ENCODE data around the gene AP4B1.

DNA sequence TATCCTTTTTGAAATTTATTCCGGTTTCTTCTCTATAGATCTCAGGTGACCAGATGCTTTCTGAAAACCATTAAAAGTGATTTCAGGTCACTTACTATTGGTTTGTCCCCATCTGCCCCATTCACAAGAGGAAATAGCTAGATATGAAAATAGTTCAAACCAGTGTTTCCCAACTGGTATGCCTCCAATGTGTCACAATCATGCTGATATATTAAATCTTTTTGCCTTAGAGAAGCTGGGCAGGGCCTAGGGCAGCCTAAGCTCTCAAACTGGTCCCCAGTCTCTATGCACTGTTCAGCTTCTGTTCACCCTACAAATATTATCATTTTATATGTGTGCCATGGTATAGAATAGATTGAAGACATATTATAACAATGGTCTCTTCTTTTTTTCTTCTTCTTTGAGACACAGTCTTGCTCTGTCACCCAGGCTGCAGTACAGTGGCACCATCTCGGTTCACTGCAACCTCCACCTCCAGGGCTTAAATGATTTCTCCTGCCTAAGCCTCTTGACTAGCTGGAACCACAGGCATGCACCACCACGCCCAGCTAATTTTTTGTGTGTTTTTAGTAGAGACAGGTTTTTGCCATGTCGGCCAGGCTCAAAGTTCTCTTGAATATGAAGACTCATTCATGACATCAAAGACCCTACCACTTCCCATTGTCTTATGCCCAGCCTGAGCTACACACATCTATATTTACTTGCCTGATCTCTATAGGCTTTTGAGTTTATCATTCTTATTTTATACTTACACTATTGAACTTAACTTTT lies 48.8 kb downstream of the AP4B1 start:
- TF ChIP-seq ZNF274 (IDR thresholded peaks at IDR 0.05; ENCODE audit: low read depth, low read length): no peak
- TF ChIP-seq YY1 (IDR thresholded peaks at IDR 0.05; ENCODE audit: insufficient read depth, insufficient read length): no peak
- no peak for TF ChIP-seq SUZ12 (IDR thresholded peaks at IDR 0.05; ENCODE audit: extremely low read depth, insufficient read depth, insufficient read length)
